Stomach (tissue), 9 donors: ENCODE results near the gene FBXL5. TPM values are rescaled to one million over a fixed set of nuclear protein-coding genes. Genes with fewer than 3 reads are reported as not detected.
A peak's percentile ranks its signal among the peaks of the same experiment; 100 is the strongest.

Experiments
- DNase-seq, 2 donors: peaks; one replicate each; pipeline versions ENCODE4 v3.0.0 to v3.0.0-alpha.2; 2013 to 2019
- H3K27ac ChIP-seq, 5 donors: fragments of 200-600 bp in 4 of 5; sonication (generic) in 4 of 5; one replicate each; pipeline ENCODE4 v1.5.1; 2013 to 2019; ENCODE audit warnings: mild to moderate bottlenecking in 1 of 5, moderate library complexity in 1 of 5
- H3K27me3 ChIP-seq, 3 donors: fragments of 200-600 bp; sonication (generic); one replicate each; pipeline ENCODE4 v1.5.1; 2017 to 2019; ENCODE audit warnings: mixed run types in 1 of 3
- H3K36me3 ChIP-seq, 4 donors: fragments of 200-600 bp; sonication (generic); 1 replicate in 3 of 4; 2 replicates in 1 of 4; pipeline ENCODE4 v1.5.1; 2016 to 2019
- H3K4me1 ChIP-seq, 4 donors: fragments of 200-600 bp; sonication (generic); one replicate each; pipeline ENCODE4 v1.5.1; 2016 to 2019
- H3K4me3 ChIP-seq, 4 donors: fragments of 200-600 bp; sonication (generic) in 3 of 4; one replicate each; pipeline ENCODE4 v1.5.1; 2016 to 2019; ENCODE audit warnings: mild to moderate bottlenecking in 1 of 4
- H3K9me3 ChIP-seq, 4 donors: fragments of 200-600 bp; sonication (generic); one replicate each; pipeline ENCODE4 v1.5.1; 2016 to 2019
- CTCF ChIP-seq, 7 experiments: fragments of 450-650 bp in 4 of 7; fragments of 200-600 bp in 3 of 7; sonication (generic) in 3 of 7; IDR thresholded peaks; one replicate each; pipeline ENCODE4 v1.5.1; 2016 to 2019; ENCODE audit warnings: antibody characterized with exemption in 7 of 7, control low read depth in 2 of 7, mild to moderate bottlenecking in 1 of 7
- EP300 ChIP-seq: sonication (generic); formaldehyde crosslinking; IDR thresholded peaks from one replicate; pipeline ENCODE4 v1.6.1; 2017; ENCODE audit warnings: antibody characterized with exemption
- POLR2A ChIP-seq, 4 donors: fragments of 450-650 bp; IDR thresholded peaks; one replicate each; pipeline ENCODE4 v1.6.1; 2016; ENCODE audit warnings: antibody characterized with exemption in 4 of 4, control low read depth in 2 of 4, mild to moderate bottlenecking in 1 of 4, moderate library complexity in 1 of 4
- POLR2AphosphoS5 ChIP-seq, 3 donors: sonication (generic); formaldehyde crosslinking; IDR thresholded peaks; one replicate each; pipeline ENCODE4 v1.6.1; 2016; ENCODE audit warnings: antibody characterized with exemption in 3 of 3
- WGBS, 5 donors: extraction: QIAGEN DNeasy Blood & Tissue Kit in 3 of 5; methylation state at CpG; one replicate each; pipeline versions ENCODE4 v1.1.5 to v1.1.7; 2013 to 2018; 5-methylcytosine and 5-hydroxymethylcytosine counted together
- intact Hi-C: fragments of 100-400 bp; cut with DNase I; formaldehyde crosslinking; loops from one replicate; pipeline ENCODE4 v1.15.1; 2023; ENCODE audit warnings: low total_unique reads
- polyA plus RNA-seq, 3 donors: library from polyadenylated mRNA; stranded (reverse); fragments of 200-250 nt; gene quantifications; one replicate each; pipeline ENCODE4 v1.2.3, GENCODE V29; 2013
- total RNA-seq, 5 donors: library from RNA; depleted of rRNA; stranded (reverse); fragments of >200 nt; gene quantifications; one replicate each; pipeline versions ENCODE4 v1.1.0 to v1.2.3, GENCODE V29; 2014 to 2016
- donor health status: healthy with polysubstance abuse.
- donor health status: Bipolar disorder and iron deficiency.
- donor health status: healthy.

FBXL5 gene
- total and polyA plus RNA-seq, 8 donors: 15.6 to 196 (median 76.9) TPM

GRCh38 chr4:15657366-15657765 is 2.2 kb upstream of the FBXL5 start:
- H3K27me3 ChIP-seq: no peaks in the 10 kb centered on the region
- DNase-seq: peak in 1 of 2 donors; percentile 30
- H3K4me1 ChIP-seq: peaks cover 15 to 42% (median 21%) of the 10 kb centered on the region in 4 donors
- H3K36me3 ChIP-seq: no peaks in the 10 kb centered on the region
- TF ChIP-seq POLR2A (IDR thresholded peaks at IDR 0.05): no peak
- no peak for TF ChIP-seq EP300
- TF ChIP-seq CTCF (IDR thresholded peaks at IDR 0.05): no peak
- TF ChIP-seq POLR2AphosphoS5 (IDR thresholded peaks at IDR 0.05): no peak
- H3K4me3 ChIP-seq: no peak overlapping the region
- peak overlapping the region in 2 of 5 donors; percentile 18 to 24 for H3K27ac ChIP-seq
- intact Hi-C loops: no loop called here
- no peaks in the 10 kb centered on the region for H3K9me3 ChIP-seq

GRCh38 chr4:15656038-15656470 is 897 bp upstream of the FBXL5 start:
- H3K36me3 ChIP-seq: no peaks in the 10 kb centered on the region
- no peaks in the 10 kb centered on the region for H3K27me3 ChIP-seq
- peaks cover 28 to 55% (median 31%) of the 10 kb centered on the region in 4 donors for H3K4me1 ChIP-seq
- no peaks in the 10 kb centered on the region for H3K9me3 ChIP-seq
- DNase-seq: no peak
- H3K27ac ChIP-seq: peak overlapping the region; percentile 94 to 100 (median 98)
- TF ChIP-seq POLR2AphosphoS5 (IDR thresholded peaks at IDR 0.05) (no peak), POLR2A (IDR thresholded peaks at IDR 0.05) (no peak), EP300 (no peak), CTCF (IDR thresholded peaks at IDR 0.05) (no peak)
- peak overlapping the region; percentile 65 to 84 (median 76) for H3K4me3 ChIP-seq
- intact Hi-C loops: no loop called here
- 59 to 70% (median 66%) methylated on average over 12 of the region's 12 CpGs for whole genome bisulfite sequencing, 5 donors

GRCh38 chr4:15654593-15655222 is 449 bp downstream of the FBXL5 start:
- TF ChIP-seq POLR2A (IDR thresholded peaks at IDR 0.05) (no peak), EP300 (no peak), POLR2AphosphoS5 (IDR thresholded peaks at IDR 0.05) (no peak), CTCF (IDR thresholded peaks at IDR 0.05) (no peak)
- peak; percentile 46 to 77 for DNase-seq
- no peaks in the 10 kb centered on the region for H3K36me3 ChIP-seq
- WGBS, 5 donors: 0 to 2% (median 0%) methylated on average over 23 to 66 of the region's 66 CpGs
- H3K4me3 ChIP-seq: peak overlapping the region; percentile 65 to 84 (median 76)
- intact Hi-C loops: no loop called here
- H3K27ac ChIP-seq: peak overlapping the region; percentile 94 to 100 (median 98)
- H3K9me3 ChIP-seq: no peaks in the 10 kb centered on the region
- H3K4me1 ChIP-seq: peaks cover 33 to 68% (median 43%) of the 10 kb centered on the region in 4 donors
- no peaks in the 10 kb centered on the region for H3K27me3 ChIP-seq

- TF ChIP-seq POLR2A (IDR thresholded peaks at IDR 0.05): no peak
- TF ChIP-seq POLR2AphosphoS5 (IDR thresholded peaks at IDR 0.05): no peak
- no peak for TF ChIP-seq CTCF (IDR thresholded peaks at IDR 0.05)
- no peak for TF ChIP-seq EP300
- intact Hi-C loops: no loop called here
- H3K27ac ChIP-seq: peak overlapping the region; percentile 94 to 100 (median 98)
- no peaks in the 10 kb centered on the region for H3K9me3 ChIP-seq
- 1 to 3% (median 2%) methylated on average over 7 of the region's 7 CpGs for WGBS, 5 donors
- H3K4me1 ChIP-seq: peaks cover 38 to 75% (median 47%) of the 10 kb centered on the region in 4 donors
- no peaks in the 10 kb centered on the region for H3K27me3 ChIP-seq
- DNase-seq: peak in 1 of 2 donors; percentile 77
- H3K36me3 ChIP-seq: no peaks in the 10 kb centered on the region
- peak overlapping the region; percentile 65 to 84 (median 76) for H3K4me3 ChIP-seq
Measured at GRCh38 chr4:15653864-15654592, 1.1 kb downstream of the FBXL5 start.
